SK-N-SH treated with all-trans-retinoic acid at 6 μM for 48 hours (cell line): ENCODE results near the gene PEMT.

Source experiments
- ATAC-seq: fragments of 200-7000 bp; cut with Tn5 transposase; 3 replicates; pipeline ENCODE4 v1.9.1; 2020; ENCODE audit warnings: mild to moderate bottlenecking, moderate library complexity
- ARNTL ChIP-seq: fragments of 450-650 bp; formaldehyde crosslinking; IDR thresholded peaks from 2 replicates; pipeline ENCODE4 v1.5.0; 2020; ENCODE audit warnings: low read depth, mild to moderate bottlenecking, moderate library complexity, borderline replicate concordance
- BACH2 ChIP-seq: fragments of 250-450 bp; sonication (Bioruptor Pico); IDR thresholded peaks from 2 replicates; pipeline ENCODE4 v1.9.0; 2021; ENCODE audit warnings: mild to moderate bottlenecking, borderline replicate concordance
- CSDC2 ChIP-seq: fragments of 250-450 bp; sonication (Bioruptor Pico); IDR thresholded peaks from 2 replicates; pipeline ENCODE4 v1.5.0; 2020; ENCODE audit warnings: mild to moderate bottlenecking, moderate library complexity
- ESRRG ChIP-seq: fragments of 250-450 bp; sonication (Bioruptor Pico); IDR thresholded peaks from 2 replicates; pipeline ENCODE4 v1.6.1; 2021; ENCODE audit warnings: mild to moderate bottlenecking
- GLIS3 ChIP-seq: fragments of 250-450 bp; sonication (Bioruptor Pico); IDR thresholded peaks from 2 replicates; pipeline ENCODE4 v1.5.0; 2020; ENCODE audit warnings: mild to moderate bottlenecking, moderate library complexity
- ISL1 ChIP-seq: fragments of 250-450 bp; sonication (Bioruptor Pico); IDR thresholded peaks from 2 replicates; pipeline ENCODE4 v2.1.2; 2022; ENCODE audit warnings: mild to moderate bottlenecking, moderate library complexity
- OSR1 ChIP-seq: fragments of 250-450 bp; sonication (Bioruptor Pico); IDR thresholded peaks from 2 replicates; pipeline ENCODE4 v1.8.0; 2022; ENCODE audit warnings: moderate library complexity, mild to moderate bottlenecking, inconsistent platforms
- POU6F1 ChIP-seq: fragments of 250-450 bp; sonication (Bioruptor Pico); IDR thresholded peaks from 2 replicates; pipeline ENCODE4 v1.8.0; 2021; ENCODE audit warnings: low read depth, mild to moderate bottlenecking, moderate library complexity, borderline replicate concordance
- PPARA ChIP-seq: fragments of 250-450 bp; sonication (Bioruptor Pico); IDR thresholded peaks from 2 replicates; pipeline ENCODE4 v1.5.0; 2020; ENCODE audit warnings: mild to moderate bottlenecking, borderline replicate concordance
- SNAI2 ChIP-seq: fragments of 250-450 bp; sonication (Bioruptor Pico); IDR thresholded peaks from 2 replicates; pipeline ENCODE4 v1.5.0; 2020; ENCODE audit warnings: mild to moderate bottlenecking, moderate library complexity
- TCF4 ChIP-seq: fragments of 250-450 bp; sonication (Bioruptor Pico); IDR thresholded peaks from 2 replicates; pipeline ENCODE4 v1.8.0; 2021; ENCODE audit warnings: mild to moderate bottlenecking, moderate library complexity, borderline replicate concordance
- TOX ChIP-seq: fragments of 250-450 bp; sonication (Bioruptor Pico); IDR thresholded peaks from 2 replicates; pipeline ENCODE4 v1.8.0; 2021; ENCODE audit warnings: mild to moderate bottlenecking, moderate library complexity, borderline replicate concordance
- TSHZ2 ChIP-seq: fragments of 250-450 bp; sonication (Bioruptor Pico); IDR thresholded peaks from 2 replicates; pipeline ENCODE4 v1.5.0; 2020; ENCODE audit warnings: mild to moderate bottlenecking, moderate library complexity
- ZC3H10 ChIP-seq: fragments of 250-450 bp; sonication (Bioruptor Pico); IDR thresholded peaks from 2 replicates; pipeline ENCODE4 v1.5.1; 2021; ENCODE audit warnings: mild to moderate bottlenecking, moderate library complexity
- ZFP3 ChIP-seq: fragments of 250-450 bp; sonication (Bioruptor Pico); IDR thresholded peaks from 2 replicates; pipeline ENCODE4 v1.5.0; 2020; ENCODE audit warnings: mild to moderate bottlenecking, moderate library complexity
- ZFP30 ChIP-seq: fragments of 450-650 bp; formaldehyde crosslinking; IDR thresholded peaks from 2 replicates; pipeline ENCODE4 v1.5.0; 2022; ENCODE audit warnings: mild to moderate bottlenecking, moderate library complexity
- ZNF8 ChIP-seq: fragments of 450-650 bp; formaldehyde crosslinking; IDR thresholded peaks from 2 replicates; pipeline ENCODE4 v1.5.0; 2020; ENCODE audit warnings: mild to moderate bottlenecking, moderate library complexity
- TF ChIP-seq, protein P1 (sequence below): fragments of 250-450 bp; sonication (Bioruptor Pico); IDR thresholded peaks from 2 replicates; pipeline ENCODE4 v1.8.0; 2020; ENCODE audit warnings: mild to moderate bottlenecking, moderate library complexity, borderline replicate concordance
- TF ChIP-seq, protein P2 (sequence below): fragments of 250-450 bp; sonication (Bioruptor Pico); IDR thresholded peaks from 2 replicates; pipeline ENCODE4 v1.5.1; 2020; ENCODE audit warnings: low read depth, mild to moderate bottlenecking, moderate library complexity
- TF ChIP-seq, protein P3 (sequence below): fragments of 250-450 bp; sonication (Bioruptor Pico); IDR thresholded peaks from 2 replicates; pipeline ENCODE4 v1.5.1; 2021; ENCODE audit warnings: mild to moderate bottlenecking, moderate library complexity

PEMT gene

GRCh38 chr17:17457680-17458079 is 133.8 kb downstream of the PEMT start:
- TF ChIP-seq ISL1 (CRISPR knock-in tag) (no peak), ZFP30 (CRISPR knock-in tag) (no peak), SNAI2 (CRISPR knock-in tag) (no peak), ZC3H10 (no peak), ARNTL (no peak), ZFP3 (CRISPR knock-in tag) (no peak), OSR1 (CRISPR knock-in tag) (no peak), PPARA (CRISPR knock-in tag) (no peak), GLIS3 (CRISPR knock-in tag) (no peak), BACH2 (no peak), TOX (CRISPR knock-in tag) (no peak), TSHZ2 (CRISPR knock-in tag) (no peak), POU6F1 (no peak), ESRRG (CRISPR knock-in tag) (no peak), CSDC2 (no peak)
- TF ChIP-seq, protein P1, sequence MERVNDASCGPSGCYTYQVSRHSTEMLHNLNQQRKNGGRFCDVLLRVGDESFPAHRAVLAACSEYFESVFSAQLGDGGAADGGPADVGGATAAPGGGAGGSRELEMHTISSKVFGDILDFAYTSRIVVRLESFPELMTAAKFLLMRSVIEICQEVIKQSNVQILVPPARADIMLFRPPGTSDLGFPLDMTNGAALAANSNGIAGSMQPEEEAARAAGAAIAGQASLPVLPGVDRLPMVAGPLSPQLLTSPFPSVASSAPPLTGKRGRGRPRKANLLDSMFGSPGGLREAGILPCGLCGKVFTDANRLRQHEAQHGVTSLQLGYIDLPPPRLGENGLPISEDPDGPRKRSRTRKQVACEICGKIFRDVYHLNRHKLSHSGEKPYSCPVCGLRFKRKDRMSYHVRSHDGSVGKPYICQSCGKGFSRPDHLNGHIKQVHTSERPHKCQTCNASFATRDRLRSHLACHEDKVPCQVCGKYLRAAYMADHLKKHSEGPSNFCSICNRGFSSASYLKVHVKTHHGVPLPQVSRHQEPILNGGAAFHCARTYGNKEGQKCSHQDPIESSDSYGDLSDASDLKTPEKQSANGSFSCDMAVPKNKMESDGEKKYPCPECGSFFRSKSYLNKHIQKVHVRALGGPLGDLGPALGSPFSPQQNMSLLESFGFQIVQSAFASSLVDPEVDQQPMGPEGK (CRISPR knock-in tag): no peak
- TF ChIP-seq, protein P2, sequence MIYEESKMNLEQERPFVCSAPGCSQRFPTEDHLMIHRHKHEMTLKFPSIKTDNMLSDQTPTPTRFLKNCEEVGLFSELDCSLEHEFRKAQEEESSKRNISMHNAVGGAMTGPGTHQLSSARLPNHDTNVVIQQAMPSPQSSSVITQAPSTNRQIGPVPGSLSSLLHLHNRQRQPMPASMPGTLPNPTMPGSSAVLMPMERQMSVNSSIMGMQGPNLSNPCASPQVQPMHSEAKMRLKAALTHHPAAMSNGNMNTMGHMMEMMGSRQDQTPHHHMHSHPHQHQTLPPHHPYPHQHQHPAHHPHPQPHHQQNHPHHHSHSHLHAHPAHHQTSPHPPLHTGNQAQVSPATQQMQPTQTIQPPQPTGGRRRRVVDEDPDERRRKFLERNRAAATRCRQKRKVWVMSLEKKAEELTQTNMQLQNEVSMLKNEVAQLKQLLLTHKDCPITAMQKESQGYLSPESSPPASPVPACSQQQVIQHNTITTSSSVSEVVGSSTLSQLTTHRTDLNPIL (CRISPR knock-in tag): no peak
- TF ChIP-seq, protein P3, sequence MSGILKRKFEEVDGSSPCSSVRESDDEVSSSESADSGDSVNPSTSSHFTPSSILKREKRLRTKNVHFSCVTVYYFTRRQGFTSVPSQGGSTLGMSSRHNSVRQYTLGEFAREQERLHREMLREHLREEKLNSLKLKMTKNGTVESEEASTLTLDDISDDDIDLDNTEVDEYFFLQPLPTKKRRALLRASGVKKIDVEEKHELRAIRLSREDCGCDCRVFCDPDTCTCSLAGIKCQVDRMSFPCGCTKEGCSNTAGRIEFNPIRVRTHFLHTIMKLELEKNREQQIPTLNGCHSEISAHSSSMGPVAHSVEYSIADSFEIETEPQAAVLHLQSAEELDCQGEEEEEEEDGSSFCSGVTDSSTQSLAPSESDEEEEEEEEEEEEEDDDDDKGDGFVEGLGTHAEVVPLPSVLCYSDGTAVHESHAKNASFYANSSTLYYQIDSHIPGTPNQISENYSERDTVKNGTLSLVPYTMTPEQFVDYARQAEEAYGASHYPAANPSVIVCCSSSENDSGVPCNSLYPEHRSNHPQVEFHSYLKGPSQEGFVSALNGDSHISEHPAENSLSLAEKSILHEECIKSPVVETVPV (CRISPR knock-in tag): no peak
- ATAC-seq: no peak

DNA sequence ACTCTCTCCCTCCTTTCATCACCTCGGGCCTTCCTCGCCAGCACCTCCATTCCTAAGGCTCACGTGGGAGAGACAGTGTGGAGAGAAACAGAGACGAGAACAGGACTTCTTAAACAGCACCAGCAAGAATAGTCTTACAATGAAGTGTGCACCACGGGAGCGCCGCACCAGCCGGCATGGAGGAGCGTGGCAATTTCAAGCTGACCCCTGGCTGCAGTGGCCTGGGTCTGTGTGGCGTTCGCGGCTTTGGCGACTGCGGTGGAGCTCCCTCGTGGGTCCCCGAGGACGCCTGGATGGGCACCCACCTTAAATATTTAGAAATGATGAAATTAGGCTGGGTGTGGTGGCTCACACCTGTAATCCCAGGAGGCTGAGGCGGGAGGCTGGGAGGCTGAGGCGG is 135.3 kb downstream of the PEMT start:
- TF ChIP-seq ZNF8 (CRISPR knock-in tag) (no peak), TCF4 (no peak), ZFP30 (CRISPR knock-in tag) (no peak), ZFP3 (CRISPR knock-in tag) (no peak), POU6F1 (no peak), SNAI2 (CRISPR knock-in tag) (no peak), ARNTL (no peak), TSHZ2 (CRISPR knock-in tag) (no peak), ZC3H10 (no peak)
- TF ChIP-seq, protein P1 (CRISPR knock-in tag): no peak
- no peak for ATAC-seq
